Activated T-helper 17 cell treated with anti-CD3 and anti-CD28 coated beads, Interleukin-2, amount 50 U/mL, for 72 hours (primary cell): Measurements from ENCODE around the gene RAB1A. TPM values are rescaled to one million over a fixed set of nuclear protein-coding genes. Genes with fewer than 3 reads are reported as not detected.

Experiments used
- ATAC-seq: fragments of 150-1000 bp; cut with Tn5 transposase; replicated peaks from 2 replicates; pipeline ENCODE4 v1.10.0; 2021; ENCODE audit warnings: mild to moderate bottlenecking, moderate library complexity
- H3K27ac Mint-ChIP-seq: one replicate; pipeline ENCODE4 v1.8.0; 2022; ENCODE audit warnings: mixed read lengths
- H3K27me3 Mint-ChIP-seq: one replicate; pipeline ENCODE4 v1.8.0; 2022; ENCODE audit warnings: mixed read lengths
- H3K36me3 Mint-ChIP-seq: one replicate; pipeline ENCODE4 v1.8.0; 2022; ENCODE audit warnings: low read depth, mild to moderate bottlenecking, mixed read lengths
- H3K4me1 Mint-ChIP-seq: one replicate; pipeline ENCODE4 v1.8.0; 2022; ENCODE audit warnings: mixed read lengths
- H3K4me3 Mint-ChIP-seq: one replicate; pipeline ENCODE4 v1.8.0; 2022; ENCODE audit warnings: mild to moderate bottlenecking, mixed read lengths
- H3K9me3 Mint-ChIP-seq: one replicate; pipeline ENCODE4 v1.8.0; 2022; ENCODE audit warnings: mixed read lengths
- total RNA-seq, 2 donors: library from RNA; stranded (reverse); gene quantifications; one replicate each; pipeline ENCODE4 v1.2.3, GENCODE V29; 2022

The RAB1A gene
- total RNA-seq, 2 donors from 2014 or later = 72.1 to 87.1 TPM

- no peak overlapping the region for H3K27ac Mint-ChIP-seq
- peaks cover 5% of the 10 kb centered on the region for H3K9me3 Mint-ChIP-seq
- no peak overlapping the region for H3K4me3 Mint-ChIP-seq
- no peaks in the 10 kb centered on the region for H3K36me3 Mint-ChIP-seq
- peak; percentile 5 for ATAC-seq
- peaks cover 31% of the 10 kb centered on the region for H3K4me1 Mint-ChIP-seq
- peaks cover 4% of the 10 kb centered on the region for H3K27me3 Mint-ChIP-seq
These were observed 76.7 kb downstream of the RAB1A start for GRCh38 chr2:65053199-65053598.

DNA sequence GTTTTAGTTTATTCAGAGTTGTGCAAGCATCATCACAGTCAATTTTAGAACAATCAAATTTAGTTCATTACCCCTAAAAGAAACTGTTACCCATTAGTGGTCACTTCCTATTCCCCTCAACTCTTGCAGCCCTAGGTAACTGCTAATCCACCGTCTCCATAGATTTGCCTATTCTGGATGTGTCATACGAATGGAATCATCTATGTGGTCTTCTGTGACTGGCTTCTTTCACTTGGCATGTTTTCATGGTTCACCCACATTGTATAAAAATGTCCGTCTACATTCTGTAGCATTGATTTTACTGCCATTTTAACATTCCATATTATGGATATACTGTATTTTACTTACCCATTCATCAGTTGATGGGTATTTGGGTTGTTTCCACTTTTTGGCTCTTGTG is 79.0 kb downstream of the RAB1A start:
- H3K27ac Mint-ChIP-seq = no peak overlapping the region
- peaks cover 5% of the 10 kb centered on the region for H3K9me3 Mint-ChIP-seq
- H3K4me3 Mint-ChIP-seq = no peak overlapping the region
- H3K4me1 Mint-ChIP-seq = peaks cover 17% of the 10 kb centered on the region
- H3K36me3 Mint-ChIP-seq = no peaks in the 10 kb centered on the region
- no peak for ATAC-seq
- peaks cover 4% of the 10 kb centered on the region for H3K27me3 Mint-ChIP-seq

DNA sequence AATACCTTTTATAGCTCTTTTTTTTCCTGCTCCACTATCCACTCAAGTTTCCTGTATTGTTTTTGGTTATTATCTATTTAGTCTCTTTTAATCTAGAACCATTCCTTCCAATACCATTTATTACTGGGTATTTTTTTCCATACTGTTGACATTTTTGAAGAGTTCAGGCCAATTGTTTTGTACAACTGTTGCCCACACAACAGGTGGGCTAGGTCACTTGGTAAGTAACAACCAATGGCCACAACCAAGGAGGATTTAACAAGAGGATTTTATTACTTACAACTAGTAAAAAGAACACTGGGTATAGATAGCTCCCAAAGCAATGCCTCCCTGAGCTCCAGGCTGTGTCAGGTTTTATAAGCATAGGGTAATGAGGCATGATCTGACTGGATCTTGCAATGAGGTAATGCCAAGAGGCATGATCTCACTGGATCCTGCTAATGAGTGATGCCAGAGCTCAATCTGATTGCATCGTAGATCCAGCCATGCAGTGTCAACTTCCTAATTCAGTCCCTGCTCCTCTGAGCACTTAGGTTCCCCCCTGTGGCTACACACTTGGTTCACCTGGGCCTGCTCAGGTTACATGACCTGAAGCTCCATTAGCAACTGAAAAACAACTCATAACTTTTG is 80.8 kb downstream of the RAB1A start:
- ATAC-seq = no peak
- Mint-ChIP-seq H3K27me3 (peaks cover 4% of the 10 kb centered on the region), H3K9me3 (peaks cover 9% of the 10 kb centered on the region), H3K4me3 (no peak overlapping the region), H3K36me3 (no peaks in the 10 kb centered on the region), H3K4me1 (peaks cover 8% of the 10 kb centered on the region), H3K27ac (no peak overlapping the region)

GRCh38 chr2:65046633-65047407 is 83.1 kb downstream of the RAB1A start:
- no peak overlapping the region for H3K4me3 Mint-ChIP-seq

GRCh38 chr2:65045651-65046050 is 84.3 kb downstream of the RAB1A start:
- Mint-ChIP-seq H3K4me3 (no peak overlapping the region), H3K4me1 (peaks cover under 1% of the 10 kb centered on the region), H3K27ac (no peak overlapping the region), H3K27me3 (peaks cover 4% of the 10 kb centered on the region), H3K9me3 (peaks cover 11% of the 10 kb centered on the region), H3K36me3 (no peaks in the 10 kb centered on the region)
- no peak for ATAC-seq

More at GRCh38 chr2:65046633-65047407, 83.1 kb downstream of the RAB1A start:
- Mint-ChIP-seq H3K27ac (no peak overlapping the region), H3K4me1 (no peaks in the 10 kb centered on the region), H3K36me3 (no peaks in the 10 kb centered on the region), H3K9me3 (peaks cover 11% of the 10 kb centered on the region), H3K27me3 (peaks cover 4% of the 10 kb centered on the region)
- no peak for ATAC-seq

- ATAC-seq = no peak
- no peak overlapping the region for H3K4me3 Mint-ChIP-seq
- H3K36me3 Mint-ChIP-seq = no peaks in the 10 kb centered on the region
- H3K27ac Mint-ChIP-seq = no peak overlapping the region
- peaks cover 7% of the 10 kb centered on the region for H3K4me1 Mint-ChIP-seq
- peaks cover 11% of the 10 kb centered on the region for H3K9me3 Mint-ChIP-seq
- H3K27me3 Mint-ChIP-seq = peaks cover 4% of the 10 kb centered on the region
These were observed 85.7 kb downstream of the RAB1A start for GRCh38 chr2:65044097-65044735.

DNA sequence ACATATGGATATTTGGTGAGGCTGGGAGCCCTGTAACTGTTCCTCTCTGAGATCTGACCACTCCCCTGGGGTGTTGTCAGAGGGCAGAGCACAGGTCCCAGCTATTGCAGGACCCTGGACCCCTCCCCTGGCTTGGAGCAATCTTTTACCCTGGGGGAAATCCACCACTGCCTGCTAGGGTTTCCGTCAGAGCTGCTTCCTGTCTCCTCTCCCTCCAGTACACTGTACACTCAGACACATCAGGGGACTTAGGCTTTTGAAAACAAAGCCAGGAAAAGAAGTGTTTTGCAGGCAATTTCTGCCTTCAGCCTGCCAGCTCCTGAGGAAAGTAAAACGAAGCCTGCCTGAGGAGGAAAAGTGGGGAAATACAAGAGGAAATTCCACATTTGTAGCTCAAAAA is 86.9 kb downstream of the RAB1A start:
- peaks cover 7% of the 10 kb centered on the region for H3K4me1 Mint-ChIP-seq
- no peaks in the 10 kb centered on the region for H3K27me3 Mint-ChIP-seq
- H3K9me3 Mint-ChIP-seq = peaks cover 7% of the 10 kb centered on the region
- no peaks in the 10 kb centered on the region for H3K36me3 Mint-ChIP-seq
- no peak overlapping the region for H3K4me3 Mint-ChIP-seq
- no peak for ATAC-seq
- no peak overlapping the region for H3K27ac Mint-ChIP-seq

DNA sequence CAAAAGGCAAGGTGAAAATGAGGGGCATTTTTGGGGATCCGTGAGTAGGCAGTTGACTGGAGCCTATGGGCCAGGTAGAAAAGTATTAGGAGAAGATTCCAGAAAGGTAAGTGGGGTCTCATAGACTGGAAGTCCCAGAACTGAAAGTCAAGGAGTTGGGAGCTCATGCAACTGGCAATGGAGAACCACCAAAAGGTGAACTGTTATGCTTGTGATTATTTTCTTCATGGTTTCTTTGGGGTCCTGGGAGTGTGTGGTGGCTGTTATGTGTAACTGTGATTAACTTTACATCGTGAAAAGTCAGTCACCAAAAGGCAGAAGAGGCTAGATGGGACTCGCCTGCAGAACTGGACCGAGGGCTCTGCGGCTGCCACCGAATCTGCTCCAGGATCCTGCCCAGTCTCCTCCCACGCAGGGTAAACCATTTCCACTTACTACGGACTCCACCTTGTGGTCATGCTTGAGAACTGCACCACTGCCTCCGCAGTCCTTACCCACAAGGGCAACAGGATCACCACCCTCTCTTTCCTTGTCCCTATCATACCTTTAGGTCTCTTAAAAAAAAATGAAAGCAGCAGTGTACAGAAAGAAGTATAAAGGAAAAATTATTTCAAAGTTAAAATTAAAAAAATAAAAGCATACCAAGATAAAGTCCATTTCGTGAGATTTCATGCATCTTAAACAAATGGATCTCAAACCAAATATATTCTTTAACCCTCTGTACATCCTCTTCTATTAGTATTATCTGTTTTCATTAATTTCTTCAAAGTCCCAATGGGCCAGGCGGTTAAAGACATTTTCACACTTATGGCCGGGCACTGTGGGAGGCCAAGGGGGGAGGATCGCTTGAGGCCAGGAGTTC is 89.3 kb downstream of the RAB1A start:
- Mint-ChIP-seq H3K4me3 (peak overlapping the region; percentile 20), H3K27ac (no peak overlapping the region), H3K4me1 (peaks cover 7% of the 10 kb centered on the region), H3K36me3 (no peaks in the 10 kb centered on the region), H3K9me3 (peaks cover 7% of the 10 kb centered on the region), H3K27me3 (no peaks in the 10 kb centered on the region)
- peak; percentile 86 for ATAC-seq

GRCh38 chr2:65039640-65040039 is 90.3 kb downstream of the RAB1A start:
- Mint-ChIP-seq H3K4me1 (peaks cover 7% of the 10 kb centered on the region), H3K36me3 (no peaks in the 10 kb centered on the region)

GRCh38 chr2:65037178-65037577 is 92.7 kb downstream of the RAB1A start:
- H3K4me3 Mint-ChIP-seq = no peak overlapping the region

More at GRCh38 chr2:65039640-65040039, 90.3 kb downstream of the RAB1A start:
- Mint-ChIP-seq H3K4me3 (peak overlapping the region; percentile 20), H3K9me3 (peaks cover 7% of the 10 kb centered on the region), H3K27ac (no peak overlapping the region), H3K27me3 (no peaks in the 10 kb centered on the region)
- ATAC-seq = no peak

More at GRCh38 chr2:65037178-65037577, 92.7 kb downstream of the RAB1A start:
- Mint-ChIP-seq H3K27ac (no peak overlapping the region), H3K4me1 (peaks cover 12% of the 10 kb centered on the region), H3K36me3 (no peaks in the 10 kb centered on the region), H3K27me3 (no peaks in the 10 kb centered on the region), H3K9me3 (no peaks in the 10 kb centered on the region)
- ATAC-seq = no peak

Other genes starting within 250 kb of the RAB1A start
- 10 to 100 TPM in 1 of 2 donors, 1 to 10 TPM in 1; 8.0 to 44.3 TPM for gene SLC1A4, start 140.7 kb downstream of the RAB1A start, total RNA-seq
- 10 to 100 TPM in 1 of 2 donors, 1 to 10 TPM in 1; 6.9 to 10.5 TPM for gene CEP68, start 73.7 kb downstream of the RAB1A start, total RNA-seq
- 100 to 1,000 TPM; 276 to 518 TPM for gene ACTR2, start 97.7 kb upstream of the RAB1A start, total RNA-seq